ENCODE data around the gene SLC1A3. TPM values are rescaled to one million over a fixed set of nuclear protein-coding genes. Genes with fewer than 3 reads are reported as not detected.

The SLC1A3 gene
- total and polyA plus RNA-seq, 4 experiments from 2014 or later, result 1.3 to 2.3 TPM; not detected in 2

DNA sequence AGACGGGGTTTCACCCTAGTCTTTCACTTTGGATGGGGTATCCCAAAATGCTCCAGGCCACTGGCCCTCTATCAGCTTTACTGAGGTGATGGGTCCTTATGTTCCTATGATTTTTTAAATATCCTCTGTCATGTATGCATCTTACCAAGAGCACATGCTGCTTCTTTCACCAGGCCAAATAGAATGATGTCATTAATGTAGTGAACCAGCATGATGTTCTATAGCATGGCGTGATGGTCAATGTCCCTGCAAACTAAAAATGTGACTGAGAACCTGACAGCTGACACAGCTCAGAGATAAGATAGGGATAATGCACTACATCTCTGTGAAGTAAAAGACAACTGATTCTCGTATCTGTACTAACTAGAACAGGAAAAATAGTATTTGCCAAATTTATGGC, 103.6 kb downstream of the SLC1A3 start:
- H3K4me3 ChIP-seq (ENCODE audit: low read length in 2 of 2), result no peak overlapping the region
- H3K36me3 ChIP-seq (ENCODE audit: insufficient read depth, low read length), result no peaks in the 10 kb centered on the region
- no peaks in the 10 kb centered on the region for H3K4me1 Mint-ChIP-seq
- H3K9me3 Mint-ChIP-seq, result peaks cover 0 to 8% (median 2%) of the 10 kb centered on the region in 8 donors
- no peak overlapping the region for H3K27ac ChIP-seq (ENCODE audit: low read depth, low read length)
- no peaks in the 10 kb centered on the region for H3K27me3 ChIP-seq (ENCODE audit: insufficient read depth, low read length)
- H3K27me3 Mint-ChIP-seq, result peaks cover 3 to 4% of the 10 kb centered on the region in 2 donors
- H3K9me3 ChIP-seq (ENCODE audit: control insufficient read depth in 1 of 2, low read length in 2 of 2), result no peaks in the 10 kb centered on the region
- DNase-seq, result no peak
- H3K27ac Mint-ChIP-seq, result no peak overlapping the region
- CTCF ChIA-PET (ENCODE audit: partially characterized antibody), result interaction anchor here (1.1 to 1.5 kb wide), 2 partner anchors 14 to 19 kb away, joined by 4 to 7 read pairs; no protein-coding TSS in a partner anchor
- no peaks in the 10 kb centered on the region for H3K4me1 ChIP-seq (ENCODE audit: insufficient read depth, low read length)
- no peak overlapping the region for H3K4me3 Mint-ChIP-seq
- POLR2A ChIA-PET (ENCODE audit: partially characterized antibody), result no interaction called here
- H3K36me3 Mint-ChIP-seq, result peaks cover 0 to 4% of the 10 kb centered on the region in 2 donors
- intact Hi-C loops (cut with micrococcal nuclease), result no loop called here

DNA sequence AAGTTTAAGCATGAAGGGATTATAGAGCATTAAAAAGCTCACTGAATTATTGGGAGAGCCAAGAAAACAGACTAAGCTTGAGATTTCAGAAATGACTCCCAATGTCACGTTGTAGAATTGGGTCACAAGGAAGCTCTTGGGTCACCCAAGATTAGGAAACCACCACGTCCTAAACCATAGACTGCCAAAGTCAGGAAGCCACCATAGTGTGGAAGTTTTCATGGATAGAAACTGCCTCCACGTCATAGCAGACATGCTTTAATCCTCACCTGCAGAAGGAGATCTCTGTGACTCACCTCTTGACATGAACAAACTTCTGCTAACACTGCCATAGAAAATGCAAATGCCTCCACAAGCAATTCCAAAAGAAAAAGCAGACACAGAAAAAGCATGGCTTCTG, 106.3 kb downstream of the SLC1A3 start:
- peaks cover 0 to 3% of the 10 kb centered on the region in 2 donors for H3K36me3 Mint-ChIP-seq
- H3K27me3 Mint-ChIP-seq, result peaks cover 3 to 10% of the 10 kb centered on the region in 2 donors
- no peak for DNase-seq
- Histone ChIP-seq H3K9me3 (ENCODE audit: control insufficient read depth in 1 of 2, low read length in 2 of 2) (no peaks in the 10 kb centered on the region), H3K27me3 (ENCODE audit: insufficient read depth, low read length) (no peaks in the 10 kb centered on the region), H3K27ac (ENCODE audit: low read depth, low read length) (no peak overlapping the region), H3K4me3 (ENCODE audit: low read length in 2 of 2) (no peak overlapping the region), H3K36me3 (ENCODE audit: insufficient read depth, low read length) (no peaks in the 10 kb centered on the region), H3K4me1 (ENCODE audit: insufficient read depth, low read length) (no peaks in the 10 kb centered on the region)
- H3K4me1 Mint-ChIP-seq, result no peaks in the 10 kb centered on the region
- ChIA-PET CTCF (ENCODE audit: partially characterized antibody) (interaction anchor here (1.4 kb wide), 1 partner anchor 17 kb away, joined by 3 read pairs; no protein-coding TSS in a partner anchor), POLR2A (ENCODE audit: partially characterized antibody) (no interaction called here)
- intact Hi-C loops (cut with micrococcal nuclease), result no loop called here
- H3K4me3 Mint-ChIP-seq, result no peak overlapping the region
- H3K27ac Mint-ChIP-seq, result no peak overlapping the region
- peaks cover 0 to 8% (median 2%) of the 10 kb centered on the region in 8 donors for H3K9me3 Mint-ChIP-seq

DNA sequence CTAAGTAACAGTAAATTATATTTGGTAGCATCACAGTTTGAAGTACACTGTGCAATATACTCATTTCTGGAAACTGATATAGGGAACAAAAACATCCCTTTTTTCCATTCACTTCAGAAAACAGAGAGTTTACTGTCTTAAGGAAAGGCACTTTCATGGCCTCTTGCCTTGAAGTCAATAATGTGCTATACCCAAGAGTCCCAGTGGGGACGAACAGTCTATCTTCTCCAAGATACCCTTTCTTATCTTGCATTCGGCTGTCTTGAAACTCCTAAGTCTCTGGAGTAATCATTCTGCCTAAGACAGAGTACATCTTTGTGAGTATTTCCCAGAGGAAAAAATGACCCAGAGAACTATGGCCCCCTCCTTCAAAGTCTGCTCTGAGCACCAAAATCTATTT, 107.1 kb downstream of the SLC1A3 start:
- no peak overlapping the region for H3K27ac Mint-ChIP-seq
- intact Hi-C loops (cut with micrococcal nuclease), result no loop called here

DNA sequence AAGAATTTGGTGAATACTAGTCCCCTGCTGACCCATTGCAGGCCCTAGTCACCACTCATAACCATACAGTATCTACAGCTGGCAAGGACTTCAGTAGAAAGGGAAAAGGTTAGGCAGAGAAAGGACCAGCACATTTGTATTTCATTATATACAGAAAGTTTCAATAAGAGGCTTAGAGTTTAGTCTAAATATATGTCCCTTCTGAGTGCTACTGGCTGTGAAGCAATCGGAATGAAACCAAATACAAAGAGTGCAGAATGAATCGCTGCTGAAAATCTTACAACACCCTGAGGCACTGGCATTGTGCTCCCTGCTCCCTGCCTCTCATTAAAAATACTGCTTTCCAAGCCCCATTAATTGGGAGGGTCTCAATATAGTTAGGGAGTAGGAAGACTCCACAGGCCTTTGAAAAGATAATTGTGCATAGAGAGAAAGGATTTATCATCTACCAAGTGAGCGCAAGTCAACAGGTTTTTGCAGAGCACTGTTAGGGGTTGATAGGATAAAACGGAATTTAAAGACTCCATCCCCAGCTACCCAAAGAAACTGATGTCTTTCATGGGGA, 110.8 kb downstream of the SLC1A3 start:
- no peaks in the 10 kb centered on the region for H3K9me3 Mint-ChIP-seq
- CTCF ChIA-PET (ENCODE audit: partially characterized antibody), result no interaction called here
- POLR2A ChIA-PET (ENCODE audit: partially characterized antibody), result no interaction called here

More for the DNA sequence above, 107.1 kb downstream of the SLC1A3 start:
- no peaks in the 10 kb centered on the region for H3K27me3 ChIP-seq (ENCODE audit: insufficient read depth, low read length)
- Mint-ChIP-seq H3K9me3 (peaks cover 0 to 4% (median 0%) of the 10 kb centered on the region in 8 donors), H3K27me3 (peaks cover 4 to 10% of the 10 kb centered on the region in 2 donors), H3K4me1 (no peaks in the 10 kb centered on the region), H3K4me3 (no peak overlapping the region), H3K36me3 (no peaks in the 10 kb centered on the region)
- no peak for DNase-seq
- no peak overlapping the region for H3K4me3 ChIP-seq (ENCODE audit: low read length in 2 of 2)
- no peaks in the 10 kb centered on the region for H3K9me3 ChIP-seq (ENCODE audit: control insufficient read depth in 1 of 2, low read length in 2 of 2)
- POLR2A ChIA-PET (ENCODE audit: partially characterized antibody), result no interaction called here
- no peaks in the 10 kb centered on the region for H3K4me1 ChIP-seq (ENCODE audit: insufficient read depth, low read length)
- no peak overlapping the region for H3K27ac ChIP-seq (ENCODE audit: low read depth, low read length)
- CTCF ChIA-PET (ENCODE audit: partially characterized antibody), result no interaction called here
- no peaks in the 10 kb centered on the region for H3K36me3 ChIP-seq (ENCODE audit: insufficient read depth, low read length)

DNA sequence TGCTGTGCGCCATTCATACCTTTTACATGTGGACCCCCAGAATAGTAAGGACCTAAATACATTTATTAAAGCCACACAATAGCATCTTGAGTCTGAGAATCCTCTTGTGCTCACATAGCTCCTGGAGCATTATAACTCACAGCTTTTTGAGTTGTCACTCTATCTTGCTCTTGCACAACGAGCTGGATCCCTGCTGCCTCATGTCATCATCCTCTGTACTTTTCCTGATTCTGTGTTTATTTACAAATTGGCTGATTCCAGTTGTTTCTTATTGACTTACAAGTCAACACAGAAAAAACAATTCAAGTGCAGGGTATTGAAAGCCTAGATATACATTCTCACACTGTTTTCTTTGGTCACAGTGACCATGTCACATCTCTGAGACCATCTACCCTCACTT, 112.9 kb downstream of the SLC1A3 start:
- CTCF ChIA-PET (ENCODE audit: partially characterized antibody), result interaction anchor here (1.0 to 3.9 kb wide), 3 partner anchors 9 to 23 kb away, joined by 3 to 22 read pairs (median 3); no protein-coding TSS in a partner anchor
- Mint-ChIP-seq H3K27ac (no peak overlapping the region), H3K36me3 (no peaks in the 10 kb centered on the region), H3K4me3 (no peak overlapping the region), H3K27me3 (peaks cover 2 to 9% of the 10 kb centered on the region in 2 donors), H3K4me1 (peaks cover 6 to 19% (median 11%) of the 10 kb centered on the region in 4 donors), H3K9me3 (no peaks in the 10 kb centered on the region)
- Histone ChIP-seq H3K36me3 (ENCODE audit: insufficient read depth, low read length) (no peaks in the 10 kb centered on the region), H3K27ac (ENCODE audit: low read depth, low read length) (no peak overlapping the region), H3K4me1 (ENCODE audit: insufficient read depth, low read length) (peaks cover 6% of the 10 kb centered on the region), H3K4me3 (ENCODE audit: low read length in 2 of 2) (no peak overlapping the region), H3K9me3 (ENCODE audit: control insufficient read depth in 1 of 2, low read length in 2 of 2) (no peaks in the 10 kb centered on the region), H3K27me3 (ENCODE audit: insufficient read depth, low read length) (no peaks in the 10 kb centered on the region)
- intact Hi-C loops (cut with micrococcal nuclease), result no loop called here
- no peak for DNase-seq
- POLR2A ChIA-PET (ENCODE audit: partially characterized antibody), result no interaction called here

More for the DNA sequence above, 110.8 kb downstream of the SLC1A3 start:
- H3K36me3 ChIP-seq (ENCODE audit: insufficient read depth, low read length), result no peaks in the 10 kb centered on the region
- intact Hi-C loops (cut with micrococcal nuclease), result no loop called here
- no peak for DNase-seq
- H3K4me1 ChIP-seq (ENCODE audit: insufficient read depth, low read length), result no peaks in the 10 kb centered on the region
- H3K4me3 ChIP-seq (ENCODE audit: low read length in 2 of 2), result no peak overlapping the region
- Mint-ChIP-seq H3K36me3 (no peaks in the 10 kb centered on the region), H3K27me3 (peaks cover 2 to 11% of the 10 kb centered on the region in 2 donors), H3K4me3 (no peak overlapping the region), H3K4me1 (peaks cover 0 to 1% (median 0%) of the 10 kb centered on the region in 4 donors), H3K27ac (no peak overlapping the region)
- no peak overlapping the region for H3K27ac ChIP-seq (ENCODE audit: low read depth, low read length)
- no peaks in the 10 kb centered on the region for H3K27me3 ChIP-seq (ENCODE audit: insufficient read depth, low read length)
- no peaks in the 10 kb centered on the region for H3K9me3 ChIP-seq (ENCODE audit: control insufficient read depth in 1 of 2, low read length in 2 of 2)

DNA sequence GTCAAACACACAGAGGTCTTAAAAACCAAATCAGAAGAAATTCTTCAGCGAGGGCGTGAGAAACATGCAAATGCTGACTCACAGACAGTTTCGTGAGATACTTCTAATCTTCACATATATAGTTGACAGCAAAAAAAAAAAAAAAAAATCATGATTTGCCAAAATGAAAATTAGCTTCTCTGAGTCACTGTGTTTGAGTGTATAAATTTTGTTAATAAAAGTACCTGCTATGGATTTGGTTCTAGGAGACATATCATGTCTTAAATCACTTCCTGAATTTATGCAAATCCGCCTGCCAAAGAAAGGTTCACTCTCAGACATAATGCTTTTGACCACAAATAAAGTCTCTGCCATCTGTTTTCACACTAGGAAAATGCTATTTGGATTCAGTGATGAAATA, 114.3 kb downstream of the SLC1A3 start:
- intact Hi-C loops (cut with micrococcal nuclease), result no loop called here
- H3K4me3 Mint-ChIP-seq, result no peak overlapping the region
- no peaks in the 10 kb centered on the region for H3K36me3 Mint-ChIP-seq
- Histone ChIP-seq H3K9me3 (ENCODE audit: control insufficient read depth in 1 of 2, low read length in 2 of 2) (no peaks in the 10 kb centered on the region), H3K36me3 (ENCODE audit: insufficient read depth, low read length) (no peaks in the 10 kb centered on the region), H3K27me3 (ENCODE audit: insufficient read depth, low read length) (no peaks in the 10 kb centered on the region), H3K27ac (ENCODE audit: low read depth, low read length) (no peak overlapping the region), H3K4me1 (ENCODE audit: insufficient read depth, low read length) (peaks cover 6% of the 10 kb centered on the region), H3K4me3 (ENCODE audit: low read length in 2 of 2) (no peak overlapping the region)
- H3K27me3 Mint-ChIP-seq, result peaks cover 2 to 7% of the 10 kb centered on the region in 2 donors
- ChIA-PET CTCF (ENCODE audit: partially characterized antibody) (interaction anchor here (0.9 to 3.9 kb wide), 2 partner anchors 9 to 30 kb away, joined by 3 to 22 read pairs; no protein-coding TSS in a partner anchor), POLR2A (ENCODE audit: partially characterized antibody) (interaction anchor here (0.5 kb wide), 1 partner anchor 461 kb away, joined by 4 read pairs; no protein-coding TSS in a partner anchor)
- no peak for DNase-seq
- no peak overlapping the region for H3K27ac Mint-ChIP-seq
- no peaks in the 10 kb centered on the region for H3K9me3 Mint-ChIP-seq
- H3K4me1 Mint-ChIP-seq, result peaks cover 10 to 29% (median 17%) of the 10 kb centered on the region in 4 donors

DNA sequence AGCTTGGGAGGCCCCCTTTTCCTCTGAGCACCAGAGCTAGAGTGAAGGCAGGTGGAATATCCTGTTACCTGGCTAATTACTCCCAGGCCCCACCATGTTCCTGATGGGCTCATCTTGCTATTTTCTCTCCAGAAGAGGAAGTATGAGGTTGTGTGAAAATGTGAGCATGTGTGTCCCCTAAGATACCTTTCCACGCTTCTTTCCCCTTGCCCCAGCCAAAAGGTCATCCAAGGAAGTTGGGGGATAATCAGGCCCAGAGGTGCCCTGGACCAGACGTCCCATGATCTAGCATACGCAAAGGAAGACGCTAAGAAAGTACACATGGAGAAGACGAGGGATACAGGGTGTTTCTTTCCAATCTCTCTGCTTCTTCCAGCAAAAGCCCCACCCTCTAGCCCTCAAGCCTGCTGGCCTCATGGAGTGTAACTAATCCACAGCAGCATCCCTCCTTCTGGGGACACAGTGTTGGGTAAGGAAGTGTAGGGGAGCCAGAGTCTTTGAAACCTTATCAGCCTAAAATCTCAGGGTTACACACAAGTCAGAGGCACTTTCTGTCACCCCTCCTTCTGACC, 115.3 kb downstream of the SLC1A3 start:
- CTCF ChIA-PET (ENCODE audit: partially characterized antibody), result interaction anchor here (0.9 to 3.9 kb wide), 2 partner anchors 8 to 31 kb away, joined by 3 to 22 read pairs; no protein-coding TSS in a partner anchor
- no peaks in the 10 kb centered on the region for H3K36me3 Mint-ChIP-seq
- no peak overlapping the region for H3K27ac Mint-ChIP-seq
- no peaks in the 10 kb centered on the region for H3K9me3 ChIP-seq (ENCODE audit: control insufficient read depth in 1 of 2, low read length in 2 of 2)
- H3K27me3 ChIP-seq (ENCODE audit: insufficient read depth, low read length), result no peaks in the 10 kb centered on the region
- peaks cover 2 to 7% of the 10 kb centered on the region in 2 donors for H3K27me3 Mint-ChIP-seq
- no peak for DNase-seq
- intact Hi-C loops (cut with micrococcal nuclease), result no loop called here
- POLR2A ChIA-PET (ENCODE audit: partially characterized antibody), result no interaction called here
- H3K36me3 ChIP-seq (ENCODE audit: insufficient read depth, low read length), result no peaks in the 10 kb centered on the region
- no peak overlapping the region for H3K27ac ChIP-seq (ENCODE audit: low read depth, low read length)
- H3K4me1 Mint-ChIP-seq, result peaks cover 10 to 29% (median 17%) of the 10 kb centered on the region in 4 donors
- no peak overlapping the region for H3K4me3 ChIP-seq (ENCODE audit: low read length in 2 of 2)
- peaks cover 6% of the 10 kb centered on the region for H3K4me1 ChIP-seq (ENCODE audit: insufficient read depth, low read length)
- H3K9me3 Mint-ChIP-seq, result no peaks in the 10 kb centered on the region
- no peak overlapping the region for H3K4me3 Mint-ChIP-seq

All from CD4-positive, alpha-beta memory T cell (primary cell).